ENCODE results near the gene PHF5A. TPM values are rescaled to one million over a fixed set of nuclear protein-coding genes. Genes with fewer than 3 reads are reported as not detected.
A peak's percentile ranks its signal among the peaks of the same experiment; 100 is the strongest.
"Not testable (repeated sequence)": the region's sequence is repeated elsewhere in the genome, so short reads cannot be mapped to it uniquely, and the experiment has no call there.

PHF5A gene
- total RNA-seq, 1 donor from 2014 or later, result 54.6 TPM

DNA sequence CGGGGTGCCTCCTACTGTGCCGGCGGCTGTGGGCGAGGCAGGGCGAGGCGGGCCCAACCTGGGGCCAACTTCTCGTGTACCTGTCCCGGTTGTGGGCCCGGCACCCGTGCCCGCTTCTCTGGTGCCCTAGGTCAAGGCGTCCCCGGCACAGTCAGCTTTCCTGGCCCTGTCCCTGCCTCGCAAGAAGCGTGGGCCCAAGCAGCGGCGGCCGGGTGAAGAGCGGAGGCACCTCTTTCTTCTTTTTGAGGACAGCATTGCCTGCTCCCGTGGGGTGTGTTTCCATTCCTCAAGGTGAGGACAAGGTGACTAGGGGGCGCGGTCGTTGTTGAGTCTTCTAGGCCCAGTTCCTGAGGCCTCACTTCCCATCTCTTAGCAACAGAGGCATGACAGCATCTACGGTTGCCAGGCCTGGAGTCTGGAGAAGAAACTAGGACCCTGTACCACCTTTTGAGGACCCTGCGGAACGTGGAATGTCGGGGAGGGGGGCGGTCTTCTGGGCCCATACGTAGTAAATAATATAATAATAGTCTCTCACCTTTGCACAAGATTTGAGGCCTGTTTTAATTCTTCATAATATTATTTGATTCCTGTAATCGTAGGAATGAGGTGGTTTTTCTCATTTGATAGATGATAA, 843 bp upstream of the PHF5A start:
- peaks cover 29% of the 10 kb centered on the region for H3K36me3 Mint-ChIP-seq (ENCODE audit: low read depth, unreplicated experiment)
- H3K4me1 Mint-ChIP-seq (ENCODE audit: unreplicated experiment), result peaks cover 29% of the 10 kb centered on the region
- H3K27ac Mint-ChIP-seq (ENCODE audit: unreplicated experiment), result peak overlapping the region; percentile 99
- peaks cover 7% of the 10 kb centered on the region for H3K27me3 Mint-ChIP-seq (ENCODE audit: unreplicated experiment)
- TF ChIP-seq, protein P1, sequence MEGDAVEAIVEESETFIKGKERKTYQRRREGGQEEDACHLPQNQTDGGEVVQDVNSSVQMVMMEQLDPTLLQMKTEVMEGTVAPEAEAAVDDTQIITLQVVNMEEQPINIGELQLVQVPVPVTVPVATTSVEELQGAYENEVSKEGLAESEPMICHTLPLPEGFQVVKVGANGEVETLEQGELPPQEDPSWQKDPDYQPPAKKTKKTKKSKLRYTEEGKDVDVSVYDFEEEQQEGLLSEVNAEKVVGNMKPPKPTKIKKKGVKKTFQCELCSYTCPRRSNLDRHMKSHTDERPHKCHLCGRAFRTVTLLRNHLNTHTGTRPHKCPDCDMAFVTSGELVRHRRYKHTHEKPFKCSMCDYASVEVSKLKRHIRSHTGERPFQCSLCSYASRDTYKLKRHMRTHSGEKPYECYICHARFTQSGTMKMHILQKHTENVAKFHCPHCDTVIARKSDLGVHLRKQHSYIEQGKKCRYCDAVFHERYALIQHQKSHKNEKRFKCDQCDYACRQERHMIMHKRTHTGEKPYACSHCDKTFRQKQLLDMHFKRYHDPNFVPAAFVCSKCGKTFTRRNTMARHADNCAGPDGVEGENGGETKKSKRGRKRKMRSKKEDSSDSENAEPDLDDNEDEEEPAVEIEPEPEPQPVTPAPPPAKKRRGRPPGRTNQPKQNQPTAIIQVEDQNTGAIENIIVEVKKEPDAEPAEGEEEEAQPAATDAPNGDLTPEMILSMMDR (IDR thresholded peaks at IDR 0.05; ENCODE audit: unreplicated experiment), result no peak
- DNase-seq (ENCODE audit: low spot score), result no peak
- no peaks in the 10 kb centered on the region for H3K9me3 Mint-ChIP-seq (ENCODE audit: unreplicated experiment)
- H3K4me3 Mint-ChIP-seq (ENCODE audit: unreplicated experiment), result peak overlapping the region; percentile 97

DNA sequence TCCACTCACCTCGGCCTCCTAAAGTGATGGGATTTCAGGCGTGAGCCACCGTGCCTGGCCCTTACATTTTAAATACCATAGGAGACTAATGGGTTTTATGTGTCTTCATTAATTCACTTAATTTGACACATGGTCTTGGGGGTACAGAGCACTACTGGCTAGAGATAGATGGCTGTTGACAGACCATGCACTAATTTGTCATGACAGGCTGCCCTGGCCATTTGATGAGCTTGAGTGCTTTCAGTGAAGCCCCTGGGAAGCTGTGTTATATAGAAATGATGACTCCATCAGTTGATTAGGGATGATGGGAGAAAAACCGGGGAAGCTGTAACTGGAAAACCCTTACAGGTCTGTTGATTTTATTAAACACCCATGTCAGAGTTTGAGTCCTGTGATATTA, 6.6 kb downstream of the PHF5A start:
- no peaks in the 10 kb centered on the region for H3K27me3 Mint-ChIP-seq (ENCODE audit: unreplicated experiment)
- TF ChIP-seq, protein P1 (IDR thresholded peaks at IDR 0.05; ENCODE audit: unreplicated experiment), result no peak
- no peak overlapping the region for H3K4me3 Mint-ChIP-seq (ENCODE audit: unreplicated experiment)
- H3K36me3 Mint-ChIP-seq (ENCODE audit: low read depth, unreplicated experiment), result peaks cover 28% of the 10 kb centered on the region
- H3K9me3 Mint-ChIP-seq (ENCODE audit: unreplicated experiment), result no peaks in the 10 kb centered on the region
- no peaks in the 10 kb centered on the region for H3K4me1 Mint-ChIP-seq (ENCODE audit: unreplicated experiment)
- no peak for DNase-seq (ENCODE audit: low spot score)
- H3K27ac Mint-ChIP-seq (ENCODE audit: unreplicated experiment), result no peak overlapping the region

DNA sequence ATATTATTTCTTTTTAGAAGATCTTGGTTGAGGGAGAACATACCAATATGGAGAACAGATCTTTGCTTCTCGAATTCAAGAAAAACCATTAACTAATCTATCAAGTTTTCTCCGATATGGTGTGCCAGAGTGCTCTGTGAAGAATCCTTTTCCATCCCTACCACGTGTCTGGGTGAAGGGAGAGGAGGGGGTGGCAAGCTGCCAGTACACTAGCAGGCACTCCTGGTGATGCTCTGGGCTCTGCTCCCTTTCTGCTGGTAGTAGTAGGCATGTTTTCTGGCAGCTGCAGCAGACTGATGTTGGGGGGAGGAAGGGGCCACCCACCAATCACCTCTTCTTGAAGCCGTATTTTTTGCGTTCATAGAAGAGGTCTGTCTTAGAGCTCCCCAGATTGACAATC, 8.4 kb downstream of the PHF5A start:
- H3K9me3 Mint-ChIP-seq (ENCODE audit: unreplicated experiment); H3K27me3 Mint-ChIP-seq (ENCODE audit: unreplicated experiment); H3K4me1 Mint-ChIP-seq (ENCODE audit: unreplicated experiment); DNase-seq (ENCODE audit: low spot score); H3K27ac Mint-ChIP-seq (ENCODE audit: unreplicated experiment); H3K4me3 Mint-ChIP-seq (ENCODE audit: unreplicated experiment): not testable (repeated sequence)
- peaks cover 22% of the 10 kb centered on the region for H3K36me3 Mint-ChIP-seq (ENCODE audit: low read depth, unreplicated experiment)

DNA sequence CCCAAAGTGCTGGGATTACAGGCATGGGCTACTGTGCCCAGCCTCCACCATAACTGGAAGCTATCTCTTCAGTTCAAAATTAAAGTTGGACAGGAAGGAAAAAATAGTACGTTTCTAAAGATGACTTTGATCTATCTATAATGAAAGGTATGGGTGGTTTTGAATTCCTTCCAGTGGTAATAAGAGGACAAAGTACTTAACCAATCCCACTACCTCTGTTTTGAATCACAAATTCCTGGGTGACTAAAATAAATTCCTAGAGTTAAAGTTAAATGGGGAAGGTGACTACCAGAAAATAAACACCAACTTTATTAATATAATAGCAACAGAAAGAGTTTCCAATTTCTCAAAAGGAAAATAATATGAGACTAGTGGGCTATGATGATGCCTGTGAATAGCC, 9.1 kb downstream of the PHF5A start:
- H3K36me3 Mint-ChIP-seq (ENCODE audit: low read depth, unreplicated experiment), result peaks cover 17% of the 10 kb centered on the region

DNA sequence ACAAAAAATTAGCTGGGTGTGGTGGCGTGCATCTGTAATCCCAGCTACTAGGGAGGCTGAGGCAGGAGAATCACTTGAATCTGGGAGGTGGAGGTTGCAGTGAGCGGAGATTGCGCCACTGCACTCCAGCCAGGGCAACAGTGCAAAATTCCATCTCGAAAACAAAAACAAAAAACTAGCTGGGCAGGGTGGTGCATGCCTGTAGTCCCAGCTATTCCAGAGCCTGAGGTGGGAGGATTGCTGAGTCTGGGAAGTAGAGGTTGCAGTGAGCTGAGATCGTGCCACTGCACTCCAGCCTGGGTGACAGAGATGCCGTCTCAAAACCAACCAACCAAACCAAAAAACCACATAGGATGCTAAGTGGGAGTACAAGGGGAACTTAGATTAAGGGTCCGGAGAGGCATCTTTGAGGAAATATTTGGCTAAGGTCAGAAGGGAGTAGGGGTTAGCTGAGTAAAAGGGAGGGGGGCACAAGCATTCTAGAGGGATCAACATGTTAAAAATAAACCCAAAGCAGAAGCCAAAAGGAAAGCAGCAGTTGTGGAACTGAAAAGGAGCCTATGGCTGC, 10.2 kb downstream of the PHF5A start:
- no peak overlapping the region for H3K27ac Mint-ChIP-seq (ENCODE audit: unreplicated experiment)
- TF ChIP-seq, protein P1 (IDR thresholded peaks at IDR 0.05; ENCODE audit: unreplicated experiment), result no peak

More for the DNA sequence above, 9.1 kb downstream of the PHF5A start:
- H3K4me1 Mint-ChIP-seq (ENCODE audit: unreplicated experiment), result no peaks in the 10 kb centered on the region
- no peaks in the 10 kb centered on the region for H3K9me3 Mint-ChIP-seq (ENCODE audit: unreplicated experiment)
- H3K4me3 Mint-ChIP-seq (ENCODE audit: unreplicated experiment), result no peak overlapping the region
- DNase-seq (ENCODE audit: low spot score), result no peak
- TF ChIP-seq, protein P1 (IDR thresholded peaks at IDR 0.05; ENCODE audit: unreplicated experiment), result no peak
- H3K27ac Mint-ChIP-seq (ENCODE audit: unreplicated experiment), result no peak overlapping the region
- H3K27me3 Mint-ChIP-seq (ENCODE audit: unreplicated experiment), result no peaks in the 10 kb centered on the region

More for the DNA sequence above, 10.2 kb downstream of the PHF5A start:
- Mint-ChIP-seq H3K4me1 (ENCODE audit: unreplicated experiment) (peaks cover 1% of the 10 kb centered on the region), H3K4me3 (ENCODE audit: unreplicated experiment) (no peak overlapping the region), H3K9me3 (ENCODE audit: unreplicated experiment) (no peaks in the 10 kb centered on the region), H3K27me3 (ENCODE audit: unreplicated experiment) (no peaks in the 10 kb centered on the region), H3K36me3 (ENCODE audit: low read depth, unreplicated experiment) (peaks cover 10% of the 10 kb centered on the region)
- DNase-seq (ENCODE audit: low spot score), result no peak

Measured in endothelial cell (in vitro differentiated cells).